ENCODE measurements around the gene IL18RAP.

DNA sequence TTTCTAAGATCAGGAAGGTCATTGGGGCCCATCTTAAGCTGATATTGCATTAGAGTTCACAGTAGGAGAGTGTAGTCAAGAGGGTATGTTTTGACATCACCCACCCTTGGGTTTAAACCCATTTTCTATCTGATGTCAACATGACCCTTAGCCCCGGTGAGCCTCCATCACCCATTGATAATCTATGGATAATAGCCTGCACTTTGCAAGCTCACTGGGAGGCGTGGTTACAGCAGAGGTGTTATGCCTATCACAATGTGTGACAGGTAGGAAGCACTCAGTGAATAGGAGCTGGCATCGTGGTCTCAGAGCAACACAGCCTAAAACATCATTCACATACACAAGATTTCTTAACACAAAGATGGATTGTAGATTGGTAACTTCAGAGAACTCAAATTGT is 21.3 kb downstream of the IL18RAP start:
- TF ChIP-seq, protein P1, sequence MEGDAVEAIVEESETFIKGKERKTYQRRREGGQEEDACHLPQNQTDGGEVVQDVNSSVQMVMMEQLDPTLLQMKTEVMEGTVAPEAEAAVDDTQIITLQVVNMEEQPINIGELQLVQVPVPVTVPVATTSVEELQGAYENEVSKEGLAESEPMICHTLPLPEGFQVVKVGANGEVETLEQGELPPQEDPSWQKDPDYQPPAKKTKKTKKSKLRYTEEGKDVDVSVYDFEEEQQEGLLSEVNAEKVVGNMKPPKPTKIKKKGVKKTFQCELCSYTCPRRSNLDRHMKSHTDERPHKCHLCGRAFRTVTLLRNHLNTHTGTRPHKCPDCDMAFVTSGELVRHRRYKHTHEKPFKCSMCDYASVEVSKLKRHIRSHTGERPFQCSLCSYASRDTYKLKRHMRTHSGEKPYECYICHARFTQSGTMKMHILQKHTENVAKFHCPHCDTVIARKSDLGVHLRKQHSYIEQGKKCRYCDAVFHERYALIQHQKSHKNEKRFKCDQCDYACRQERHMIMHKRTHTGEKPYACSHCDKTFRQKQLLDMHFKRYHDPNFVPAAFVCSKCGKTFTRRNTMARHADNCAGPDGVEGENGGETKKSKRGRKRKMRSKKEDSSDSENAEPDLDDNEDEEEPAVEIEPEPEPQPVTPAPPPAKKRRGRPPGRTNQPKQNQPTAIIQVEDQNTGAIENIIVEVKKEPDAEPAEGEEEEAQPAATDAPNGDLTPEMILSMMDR (IDR thresholded peaks at IDR 0.05), result no peak
- TF ChIP-seq EP300 (IDR thresholded peaks at IDR 0.05) (no peak), POLR2A (IDR thresholded peaks at IDR 0.05) (no peak)
